Vagina (tissue), 2 donors: ENCODE data around the gene KATNAL1. TPM values are rescaled to one million over a fixed set of nuclear protein-coding genes. Genes with fewer than 3 reads are reported as not detected.
A peak's percentile ranks its signal among the peaks of the same experiment; 100 is the strongest.
"Not testable (repeated sequence)": the region's sequence is repeated elsewhere in the genome, so short reads cannot be mapped to it uniquely, and the experiment has no call there.

Source experiments
- DNase-seq, 2 donors: peaks; one replicate each; pipeline ENCODE4 v3.0.0-alpha.2; 2017; ENCODE audit errors: extremely low spot score in 2 of 2
- H3K27ac ChIP-seq: fragments of 200-600 bp; sonication (generic); one replicate; pipeline ENCODE4 v1.5.1; 2019
- H3K27me3 ChIP-seq: fragments of 200-600 bp; sonication (generic); one replicate; pipeline ENCODE4 v1.5.1; 2019
- H3K36me3 ChIP-seq, 2 donors: fragments of 200-600 bp; sonication (generic); one replicate each; pipeline ENCODE4 v1.5.1; 2017 to 2019
- H3K4me1 ChIP-seq: fragments of 200-600 bp; sonication (generic); one replicate; pipeline ENCODE4 v1.5.1; 2019
- H3K4me3 ChIP-seq, 2 donors: fragments of 200-600 bp; sonication (generic); 1 replicate in 1 of 2; 2 replicates in 1 of 2; pipeline ENCODE4 v1.5.1; 2016 to 2019
- H3K9me3 ChIP-seq: fragments of 200-600 bp; sonication (generic); one replicate; pipeline ENCODE4 v1.5.1; 2019
- POLR2A ChIP-seq, 2 donors: fragments of 450-650 bp; IDR thresholded peaks; one replicate each; pipeline ENCODE4 v1.6.1; 2017; ENCODE audit warnings: antibody characterized with exemption in 2 of 2, mild to moderate bottlenecking in 2 of 2, moderate library complexity in 2 of 2
- POLR2AphosphoS5 ChIP-seq, 2 donors: sonication (generic); formaldehyde crosslinking; IDR thresholded peaks; one replicate each; pipeline ENCODE4 v1.9.0; 2017; ENCODE audit warnings: antibody characterized with exemption in 2 of 2, mild to moderate bottlenecking in 2 of 2, low read depth in 1 of 2; ENCODE audit not compliant: insufficient read depth in 1 of 2
- intact Hi-C: fragments of 100-400 bp; cut with DNase I; formaldehyde crosslinking; loops from one replicate; pipeline ENCODE4 v1.15.1; 2023
- total RNA-seq: library from RNA; depleted of rRNA; stranded (reverse); fragments of >200 nt; gene quantifications from one replicate; pipeline ENCODE4 v1.2.3, GENCODE V29; 2016
- TF ChIP-seq, protein P1 (sequence below), 3 experiments: fragments of 450-650 bp in 2 of 3; fragments of 200-600 bp in 1 of 3; sonication (generic) in 1 of 3; IDR thresholded peaks; one replicate each; pipeline ENCODE4 v1.5.1; 2017 to 2019; ENCODE audit warnings: antibody characterized with exemption in 3 of 3, mild to moderate bottlenecking in 2 of 3, moderate library complexity in 2 of 3

Gene KATNAL1
- total RNA-seq, 1 donor from 2014 or later, result 20.6 TPM

DNA sequence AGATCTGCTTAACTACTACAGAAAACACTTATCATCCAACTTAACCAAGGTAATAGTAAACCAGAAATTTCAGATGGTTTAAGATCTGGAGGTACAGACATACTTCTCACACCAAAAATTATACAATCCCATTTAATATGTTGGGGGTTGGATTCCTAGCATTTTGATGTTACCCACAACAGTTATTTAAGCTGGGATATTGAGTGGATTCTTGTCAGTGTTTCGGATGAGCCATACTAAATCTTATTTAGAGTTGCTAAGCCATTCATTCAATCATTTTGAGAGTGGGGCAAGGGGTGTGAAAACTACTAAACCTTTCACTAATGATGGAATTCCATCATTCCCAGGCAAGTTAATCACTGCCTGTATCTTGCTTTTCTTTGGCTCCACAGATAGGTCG is 40.6 kb downstream of the KATNAL1 start:
- no peaks in the 10 kb centered on the region for H3K27me3 ChIP-seq
- TF ChIP-seq POLR2AphosphoS5 (IDR thresholded peaks at IDR 0.05; ENCODE audit: insufficient read depth in 1 of 2, low read depth in 1 of 2) (no peak), POLR2A (IDR thresholded peaks at IDR 0.05) (no peak)
- TF ChIP-seq, protein P1, sequence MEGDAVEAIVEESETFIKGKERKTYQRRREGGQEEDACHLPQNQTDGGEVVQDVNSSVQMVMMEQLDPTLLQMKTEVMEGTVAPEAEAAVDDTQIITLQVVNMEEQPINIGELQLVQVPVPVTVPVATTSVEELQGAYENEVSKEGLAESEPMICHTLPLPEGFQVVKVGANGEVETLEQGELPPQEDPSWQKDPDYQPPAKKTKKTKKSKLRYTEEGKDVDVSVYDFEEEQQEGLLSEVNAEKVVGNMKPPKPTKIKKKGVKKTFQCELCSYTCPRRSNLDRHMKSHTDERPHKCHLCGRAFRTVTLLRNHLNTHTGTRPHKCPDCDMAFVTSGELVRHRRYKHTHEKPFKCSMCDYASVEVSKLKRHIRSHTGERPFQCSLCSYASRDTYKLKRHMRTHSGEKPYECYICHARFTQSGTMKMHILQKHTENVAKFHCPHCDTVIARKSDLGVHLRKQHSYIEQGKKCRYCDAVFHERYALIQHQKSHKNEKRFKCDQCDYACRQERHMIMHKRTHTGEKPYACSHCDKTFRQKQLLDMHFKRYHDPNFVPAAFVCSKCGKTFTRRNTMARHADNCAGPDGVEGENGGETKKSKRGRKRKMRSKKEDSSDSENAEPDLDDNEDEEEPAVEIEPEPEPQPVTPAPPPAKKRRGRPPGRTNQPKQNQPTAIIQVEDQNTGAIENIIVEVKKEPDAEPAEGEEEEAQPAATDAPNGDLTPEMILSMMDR (IDR thresholded peaks at IDR 0.05), result no peak
- H3K9me3 ChIP-seq, result no peaks in the 10 kb centered on the region
- DNase-seq, result no peak
- no peak overlapping the region for H3K27ac ChIP-seq
- H3K4me1 ChIP-seq, result peaks cover 8% of the 10 kb centered on the region
- no peaks in the 10 kb centered on the region for H3K36me3 ChIP-seq
- H3K4me3 ChIP-seq, result no peak overlapping the region
- intact Hi-C loops, result no loop called here

DNA sequence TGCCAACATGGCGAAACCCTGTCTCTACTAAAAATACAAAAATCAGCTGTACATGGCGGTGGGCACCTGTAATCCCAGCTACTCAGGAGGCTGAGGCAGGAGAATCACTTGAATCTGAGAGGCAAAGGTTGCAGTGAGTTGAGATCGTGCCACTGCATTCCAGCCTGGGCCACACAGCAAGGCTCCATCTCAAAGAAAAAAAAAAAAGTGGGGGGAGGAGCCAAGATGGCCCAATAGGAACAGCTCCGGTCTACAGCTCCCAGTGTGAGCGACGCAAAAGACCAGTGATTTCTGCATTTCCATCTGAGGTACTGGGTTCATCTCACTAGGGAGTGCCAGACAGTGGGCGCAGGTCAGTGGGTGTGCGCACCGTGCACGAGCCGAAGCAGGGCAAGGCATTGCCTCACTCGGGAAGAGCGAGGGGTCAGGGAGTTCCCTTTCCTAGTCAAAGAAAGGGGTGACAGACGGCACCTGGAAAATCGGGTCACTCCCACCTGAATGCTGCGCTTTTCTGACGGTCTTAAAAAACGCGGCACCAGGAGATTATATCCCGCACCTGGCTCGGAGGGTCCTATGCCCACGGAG is 48.1 kb downstream of the KATNAL1 start:
- peaks cover 13% of the 10 kb centered on the region for H3K4me1 ChIP-seq
- H3K27ac ChIP-seq, H3K27me3 ChIP-seq, H3K9me3 ChIP-seq, H3K36me3 ChIP-seq, H3K4me3 ChIP-seq, intact Hi-C loops, DNase-seq: not testable (repeated sequence)

DNA sequence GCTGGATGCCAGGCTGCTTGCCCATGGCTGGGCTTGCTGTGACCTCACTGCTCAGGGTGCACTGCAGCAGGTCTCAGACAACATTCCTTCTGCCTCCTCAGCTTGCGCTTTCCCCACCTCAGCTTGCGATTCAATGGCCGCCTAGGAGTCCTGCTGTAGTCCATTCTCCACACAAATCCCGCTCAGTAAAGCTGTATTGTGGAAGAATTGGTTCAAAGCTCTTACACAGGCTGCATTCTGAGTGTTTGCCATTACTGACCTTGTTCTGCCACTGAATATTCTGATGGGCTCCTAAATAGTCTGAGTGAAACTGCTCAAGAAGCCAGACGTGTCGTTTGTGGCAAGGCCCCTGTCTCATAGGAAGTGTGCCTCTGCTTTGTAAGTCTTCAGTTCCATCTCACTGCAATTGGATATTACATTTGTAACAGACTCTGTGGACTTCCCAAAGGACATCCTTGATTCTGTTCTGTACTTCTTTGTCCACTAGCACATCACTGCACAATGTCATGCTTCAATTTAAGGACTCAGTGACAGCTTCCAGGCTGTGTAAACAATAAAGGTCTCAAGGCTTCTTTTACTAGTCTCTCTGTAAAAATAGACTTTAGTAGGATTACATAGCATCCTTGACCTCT is 49.8 kb downstream of the KATNAL1 start:
- intact Hi-C loops, result no loop called here
- DNase-seq, result no peak
- peak overlapping the region; percentile 62 for H3K27ac ChIP-seq

DNA sequence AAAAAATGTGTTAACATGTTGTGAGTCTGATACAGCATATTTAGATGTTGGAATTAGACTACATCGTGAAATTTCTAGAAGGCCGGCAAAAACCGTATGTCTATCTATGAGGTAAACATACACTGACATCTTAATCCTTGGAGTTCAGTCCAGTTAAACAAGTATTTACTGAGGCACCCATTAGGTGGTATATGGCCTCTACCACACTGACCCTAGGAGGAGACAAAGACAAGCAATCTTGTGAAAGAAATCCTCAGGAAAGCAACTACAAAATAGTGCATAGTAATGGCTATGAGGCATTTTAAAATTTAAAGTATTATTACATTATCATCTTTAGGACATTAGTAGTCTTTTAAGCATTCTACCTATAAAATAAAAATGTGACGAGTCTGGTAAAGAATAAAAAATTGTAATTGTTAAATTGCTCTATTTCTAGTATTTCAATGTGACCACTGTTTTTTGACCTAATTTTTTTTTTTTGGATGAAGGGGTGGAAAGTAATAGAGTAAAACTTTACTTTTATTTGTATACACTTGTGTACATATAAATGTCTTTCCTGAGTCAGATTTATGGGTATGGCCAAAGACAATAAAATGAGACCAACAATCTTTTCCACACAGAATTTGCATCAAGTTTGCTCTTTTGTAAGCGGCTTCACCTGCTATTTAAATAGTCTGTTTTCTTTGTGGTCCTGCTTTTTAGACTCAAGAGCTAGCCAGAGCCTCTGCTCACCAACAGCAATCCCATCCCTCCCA is 50.5 kb downstream of the KATNAL1 start:
- H3K4me3 ChIP-seq, result no peak overlapping the region
- TF ChIP-seq, protein P1 (IDR thresholded peaks at IDR 0.05), result no peak
- no peak for TF ChIP-seq POLR2A (IDR thresholded peaks at IDR 0.05)
- no peak for TF ChIP-seq POLR2AphosphoS5 (IDR thresholded peaks at IDR 0.05; ENCODE audit: insufficient read depth in 1 of 2, low read depth in 1 of 2)
- no peak for DNase-seq
- H3K27me3 ChIP-seq, result no peaks in the 10 kb centered on the region
- peak overlapping the region; percentile 62 for H3K27ac ChIP-seq
- intact Hi-C loops, result no loop called here
- no peaks in the 10 kb centered on the region for H3K36me3 ChIP-seq
- peaks cover 13% of the 10 kb centered on the region for H3K4me1 ChIP-seq
- H3K9me3 ChIP-seq, result no peaks in the 10 kb centered on the region

More for the DNA sequence above, 49.8 kb downstream of the KATNAL1 start:
- Histone ChIP-seq H3K4me1 (peaks cover 13% of the 10 kb centered on the region), H3K4me3 (no peak overlapping the region), H3K36me3 (no peaks in the 10 kb centered on the region), H3K27me3 (no peaks in the 10 kb centered on the region), H3K9me3 (no peaks in the 10 kb centered on the region)
- no peak for TF ChIP-seq POLR2A (IDR thresholded peaks at IDR 0.05)
- TF ChIP-seq, protein P1 (IDR thresholded peaks at IDR 0.05), result no peak
- TF ChIP-seq POLR2AphosphoS5 (IDR thresholded peaks at IDR 0.05; ENCODE audit: insufficient read depth in 1 of 2, low read depth in 1 of 2), result no peak

DNA sequence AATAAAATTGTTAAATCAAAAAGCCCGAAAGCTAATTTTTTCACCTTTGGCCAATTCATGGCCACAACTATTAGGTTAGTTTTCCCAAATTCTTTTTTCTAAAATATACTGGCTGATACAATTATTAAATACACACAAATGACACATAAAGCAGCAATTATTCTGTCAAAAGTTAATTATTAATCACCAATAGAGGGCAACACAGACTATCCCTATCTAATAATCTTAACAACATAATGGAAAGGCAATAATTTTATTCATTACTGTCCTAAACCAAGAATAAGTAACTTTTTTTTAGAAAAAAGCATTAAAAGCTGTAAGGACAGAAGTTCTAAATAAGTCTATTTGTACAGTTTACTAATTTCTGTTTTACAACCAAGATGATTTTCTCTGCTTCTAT is 51.7 kb downstream of the KATNAL1 start:
- TF ChIP-seq, protein P1 (IDR thresholded peaks at IDR 0.05), result peak in 1 of 3 experiments; percentile 22
- TF ChIP-seq POLR2AphosphoS5 (IDR thresholded peaks at IDR 0.05; ENCODE audit: insufficient read depth in 1 of 2, low read depth in 1 of 2) (no peak), POLR2A (IDR thresholded peaks at IDR 0.05) (no peak)
- no peak for DNase-seq
- Histone ChIP-seq H3K4me1 (peaks cover 13% of the 10 kb centered on the region), H3K27me3 (no peaks in the 10 kb centered on the region), H3K36me3 (no peaks in the 10 kb centered on the region), H3K4me3 (no peak overlapping the region), H3K27ac (no peak overlapping the region), H3K9me3 (no peaks in the 10 kb centered on the region)
- intact Hi-C loops, result no loop called here
